ENCODE data around the gene AASDHPPT. TPM values are rescaled to one million over a fixed set of nuclear protein-coding genes. Genes with fewer than 3 reads are reported as not detected.

AASDHPPT gene
- total and polyA plus RNA-seq, 2 of the 4 experiments (the other 2 are of a cell fraction): 22.0 to 56.3 TPM

DNA sequence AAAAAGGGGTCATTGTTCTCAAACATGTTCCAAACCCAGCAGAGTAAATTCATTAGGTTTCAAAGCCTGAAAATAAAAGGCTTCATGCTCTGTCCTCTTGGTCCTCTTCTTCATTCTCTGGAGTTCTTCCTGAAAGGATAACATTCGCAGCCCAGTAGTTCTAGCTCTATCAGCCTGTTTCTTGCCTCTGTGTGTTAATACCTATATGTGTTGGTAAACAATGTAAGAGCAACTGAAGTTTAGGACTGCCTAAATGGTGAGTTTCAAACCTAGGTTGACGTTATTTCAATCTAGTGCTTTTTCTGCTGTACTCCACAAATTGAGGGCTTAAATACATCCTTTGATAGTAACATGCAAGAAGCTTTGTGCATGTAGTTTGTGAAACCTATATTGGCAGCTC lies 9.4 kb downstream of the AASDHPPT start:
- Histone ChIP-seq H3K4me1 (ENCODE audit: control insufficient read depth, insufficient read depth, low read length) (peaks cover 5% of the 10 kb centered on the region), H2BK120ac (ENCODE audit: low read depth, low read length) (no peak overlapping the region), H3K14ac (replicated peaks; ENCODE audit: low read depth, low read length) (no peak overlapping the region), H2BK15ac (ENCODE audit: low read depth, low read length) (no peak overlapping the region), H3K4me3 (ENCODE audit: insufficient read depth, low read depth, low read length) (no peak overlapping the region), H3K36me3 (ENCODE audit: control insufficient read depth, insufficient read depth, low read length) (peaks cover 16% of the 10 kb centered on the region), H3K27ac (ENCODE audit: insufficient read depth, low read length) (no peak overlapping the region), H3K79me1 (ENCODE audit: low read depth in 1 of 2, low read length in 2 of 2) (peaks cover 11 to 45% of the 10 kb centered on the region in 2 experiments), H4K8ac (ENCODE audit: low read depth in 2 of 2, low read length in 2 of 2) (no peak overlapping the region), H3K27me3 (ENCODE audit: control insufficient read depth, insufficient read depth, low read length) (no peaks in the 10 kb centered on the region), H4K91ac (ENCODE audit: insufficient read depth, low read depth, low read length) (no peak overlapping the region), H3K9me1 (ENCODE audit: insufficient read depth, low read length) (no peaks in the 10 kb centered on the region), H2BK5ac (ENCODE audit: low read depth, low read length, poor library complexity, severe bottlenecking) (peak overlapping the region; percentile 14), H3K9me3 (ENCODE audit: control insufficient read depth, insufficient read depth, low read length) (no peaks in the 10 kb centered on the region), H3K4me2 (ENCODE audit: low read depth, low read length) (peak overlapping the region; percentile 72; the same call in 1 of the 2 replicates), H3K23ac (ENCODE audit: low read depth, low read length) (no peak overlapping the region), H3K56ac (ENCODE audit: extremely low read depth, insufficient read depth, low read length) (0 out of 2 replicates have a peak overlapping the region, but pooled peaks have one; percentile 26), H3K9ac (ENCODE audit: low read depth, low read length) (no peak overlapping the region), H2AK5ac (ENCODE audit: low read depth, low read length) (no peak overlapping the region), H3K18ac (ENCODE audit: low read depth, low read length) (no peak overlapping the region), H2BK20ac (ENCODE audit: low read depth, low read length) (no peak overlapping the region), H4K20me1 (ENCODE audit: insufficient read depth, low read length) (peaks cover 4% of the 10 kb centered on the region; the same call in 1 of the 2 replicates), H3K4ac (ENCODE audit: low read depth, low read length) (no peak overlapping the region), H2AFZ (replicated peaks; ENCODE audit: low read length, poor library complexity) (no peak overlapping the region), H2AK9ac (replicated peaks; ENCODE audit: low read depth, low read length, poor library complexity) (no peak overlapping the region), H4K5ac (ENCODE audit: low read depth, low read length) (no peak overlapping the region)
- no CpG with 5 or more reads among the region's 2 CpGs for WGBS, 2 experiments (ENCODE audit: extremely low coverage in 2 of 2, insufficient read length in 1 of 2)
- BruUV-seq (replicated peaks): no TSS peak
- no peak for TF ChIP-seq MXI1 (IDR thresholded peaks at IDR 0.05; ENCODE audit: borderline replicate concordance, low read depth, low read length)
- TF ChIP-seq POLR2A (IDR thresholded peaks at IDR 0.05; ENCODE audit: low read depth, low read length): no peak
- TF ChIP-seq, protein P1, sequence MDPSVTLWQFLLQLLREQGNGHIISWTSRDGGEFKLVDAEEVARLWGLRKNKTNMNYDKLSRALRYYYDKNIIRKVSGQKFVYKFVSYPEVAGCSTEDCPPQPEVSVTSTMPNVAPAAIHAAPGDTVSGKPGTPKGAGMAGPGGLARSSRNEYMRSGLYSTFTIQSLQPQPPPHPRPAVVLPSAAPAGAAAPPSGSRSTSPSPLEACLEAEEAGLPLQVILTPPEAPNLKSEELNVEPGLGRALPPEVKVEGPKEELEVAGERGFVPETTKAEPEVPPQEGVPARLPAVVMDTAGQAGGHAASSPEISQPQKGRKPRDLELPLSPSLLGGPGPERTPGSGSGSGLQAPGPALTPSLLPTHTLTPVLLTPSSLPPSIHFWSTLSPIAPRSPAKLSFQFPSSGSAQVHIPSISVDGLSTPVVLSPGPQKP (IDR thresholded peaks at IDR 0.05; ENCODE audit: borderline replicate concordance, low read depth, low read length): no peak
- TF ChIP-seq CEBPB (IDR thresholded peaks at IDR 0.05; ENCODE audit: low read depth, low read length): no peak
- no peak for TF ChIP-seq RAD21 (IDR thresholded peaks at IDR 0.05; ENCODE audit: low read length)
- no peak for TF ChIP-seq CHD1 (IDR thresholded peaks at IDR 0.05; ENCODE audit: low read depth, low read length)
- TF ChIP-seq, protein P2, sequence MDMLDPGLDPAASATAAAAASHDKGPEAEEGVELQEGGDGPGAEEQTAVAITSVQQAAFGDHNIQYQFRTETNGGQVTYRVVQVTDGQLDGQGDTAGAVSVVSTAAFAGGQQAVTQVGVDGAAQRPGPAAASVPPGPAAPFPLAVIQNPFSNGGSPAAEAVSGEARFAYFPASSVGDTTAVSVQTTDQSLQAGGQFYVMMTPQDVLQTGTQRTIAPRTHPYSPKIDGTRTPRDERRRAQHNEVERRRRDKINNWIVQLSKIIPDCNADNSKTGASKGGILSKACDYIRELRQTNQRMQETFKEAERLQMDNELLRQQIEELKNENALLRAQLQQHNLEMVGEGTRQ (IDR thresholded peaks at IDR 0.05; ENCODE audit: low read depth, low read length): no peak
- no peak for TF ChIP-seq BHLHE40 (IDR thresholded peaks at IDR 0.05; ENCODE audit: low read depth, low read length)
- TF ChIP-seq RCOR1 (IDR thresholded peaks at IDR 0.05; ENCODE audit: insufficient replicate concordance, low read length): no peak
- TF ChIP-seq SMC3 (IDR thresholded peaks at IDR 0.05; ENCODE audit: low read depth, low read length): no peak
- no peak for TF ChIP-seq MAFK (IDR thresholded peaks at IDR 0.05; ENCODE audit: low read depth, low read length)
- TF ChIP-seq, protein P3, sequence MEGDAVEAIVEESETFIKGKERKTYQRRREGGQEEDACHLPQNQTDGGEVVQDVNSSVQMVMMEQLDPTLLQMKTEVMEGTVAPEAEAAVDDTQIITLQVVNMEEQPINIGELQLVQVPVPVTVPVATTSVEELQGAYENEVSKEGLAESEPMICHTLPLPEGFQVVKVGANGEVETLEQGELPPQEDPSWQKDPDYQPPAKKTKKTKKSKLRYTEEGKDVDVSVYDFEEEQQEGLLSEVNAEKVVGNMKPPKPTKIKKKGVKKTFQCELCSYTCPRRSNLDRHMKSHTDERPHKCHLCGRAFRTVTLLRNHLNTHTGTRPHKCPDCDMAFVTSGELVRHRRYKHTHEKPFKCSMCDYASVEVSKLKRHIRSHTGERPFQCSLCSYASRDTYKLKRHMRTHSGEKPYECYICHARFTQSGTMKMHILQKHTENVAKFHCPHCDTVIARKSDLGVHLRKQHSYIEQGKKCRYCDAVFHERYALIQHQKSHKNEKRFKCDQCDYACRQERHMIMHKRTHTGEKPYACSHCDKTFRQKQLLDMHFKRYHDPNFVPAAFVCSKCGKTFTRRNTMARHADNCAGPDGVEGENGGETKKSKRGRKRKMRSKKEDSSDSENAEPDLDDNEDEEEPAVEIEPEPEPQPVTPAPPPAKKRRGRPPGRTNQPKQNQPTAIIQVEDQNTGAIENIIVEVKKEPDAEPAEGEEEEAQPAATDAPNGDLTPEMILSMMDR (conservative IDR thresholded peaks at IDR 0.05; ENCODE audit: low read depth, low read length): no peak
- TF ChIP-seq NFE2L2 (IDR thresholded peaks at IDR 0.05; ENCODE audit: low read depth, low read length): no peak
- TF ChIP-seq FOS (IDR thresholded peaks at IDR 0.05; ENCODE audit: low read depth, low read length): no peak
- no peak for TF ChIP-seq MAZ (IDR thresholded peaks at IDR 0.05; ENCODE audit: borderline replicate concordance, low read depth, low read length)
- TF ChIP-seq RFX5 (IDR thresholded peaks at IDR 0.05; ENCODE audit: low read depth, low read length): no peak
- DNase-seq (no peak), ATAC-seq (ENCODE audit: low read depth) (no peak; the same call in 1 of the 2 replicates)
- dilution Hi-C loops (cut with HindIII; ENCODE audit: low sequenced_read_pairs, unreplicated experiment): no loop called here
- intact Hi-C loops (cut with micrococcal nuclease): loop anchor here (5.0 to 10.0 kb wide), 2 partner anchors 308 to 500 kb away; no protein-coding TSS in a partner anchor
- ChIA-PET CTCF (interaction anchor here (1.0 to 1.2 kb wide), 3 partner anchors 14 to 64 kb away, joined by 3 read pairs; no protein-coding TSS in a partner anchor), POLR2A (ENCODE audit: unreplicated experiment) (no interaction called here)
- in situ Hi-C loops (cut with MboI; ENCODE audit: low sequenced_read_pairs): no loop called here
